GM23248 (cell line): ENCODE results near the gene PRPF4.

Source experiments
- EZH2 ChIP-seq: fragments of 200-600 bp; sonication (generic); IDR thresholded peaks from 2 replicates; pipeline ENCODE4 v1.6.1; 2018; ENCODE audit warnings: antibody characterized with exemption, mild to moderate bottlenecking; ENCODE audit not compliant: insufficient read depth, poor library complexity, severe bottlenecking
- EZH2phosphoT487 ChIP-seq: fragments of 200-600 bp; sonication (generic); IDR thresholded peaks from 2 replicates; pipeline ENCODE4 v1.6.1; 2018; ENCODE audit warnings: antibody characterized with exemption, moderate library complexity, mild to moderate bottlenecking, low read depth; ENCODE audit not compliant: insufficient read depth

GRCh38 chr9:113238202-113238858, 37.1 kb upstream of the PRPF4 start:
- TF ChIP-seq EZH2 (no peak), EZH2phosphoT487 (no peak)
